K562 (cell line): ENCODE results near the gene LPIN3. TPM values are rescaled to one million over a fixed set of nuclear protein-coding genes. Genes with fewer than 3 reads are reported as not detected.

Experiments
- ATAC-seq: fragments of 200-7000 bp; cut with Tn5 transposase; 3 replicates; pipeline ENCODE4 v1.9.1; 2020; ENCODE audit warnings: moderate library complexity
- BruUV-seq: library from RNA; stranded (reverse); fragments of 400-500 nt; replicated peaks from 2 replicates; lab custom pipeline; 2021; lab: Mats Ljungman, UMichigan
- CTCF ChIA-PET: fragments of 300-600 bp; formaldehyde crosslinking; extraction: SDS; loops from one replicate; lab custom pipeline; 2021; ENCODE audit warnings: low intra/inter-chr PET ratio; lab: Yijun Ruan, JAX
- POLR2A ChIA-PET: fragments of 300-600, 350-650 bp; sonication (Branson Sonifier 250); formaldehyde crosslinking; extraction: SDS; loops from one replicate; lab custom pipeline; 2021; ENCODE audit warnings: antibody characterized with exemption, inconsistent platforms; lab: Yijun Ruan, JAX
- DNase-seq, 4 experiments: peaks; one replicate each; pipeline versions ENCODE4 v3.0.0 to v3.0.0-alpha.2; 2011 to 2018; ENCODE audit warnings: low spot score in 3 of 4, mixed read lengths in 3 of 4; ENCODE audit errors: extremely low read depth in 1 of 4
- FAIRE-seq: peaks from 2 replicates; lab custom pipeline; 2011; peaks lifted over from hg19 to GRCh38; lab: Jason Lieb, UNC
- H2AFZ ChIP-seq: 2 replicates; pipeline ENCODE4 v1.6.0; 2011; ENCODE audit warnings: low read depth, low read length, control low read depth, inconsistent platforms
- H3K27ac ChIP-seq: fragments of 200-600 bp; 3 replicates; pipeline ENCODE4 v1.8.0; 2011; ENCODE audit warnings: low read depth, mild to moderate bottlenecking, control low read depth, inconsistent platforms, low read length, moderate library complexity, mixed read lengths; ENCODE audit errors: extremely low read depth
- H3K27me3 ChIP-seq, 2 experiments: fragments of 300-600 bp in 1 of 2; 2 replicates in 1 of 2; 3 replicates in 1 of 2; pipeline versions ENCODE4 v1.6.0 to v1.8.0; 2011; ENCODE audit warnings: inconsistent platforms in 2 of 2, low read length in 2 of 2, mild to moderate bottlenecking in 1 of 2, mixed read lengths in 1 of 2, moderate library complexity in 1 of 2; ENCODE audit not compliant: control insufficient read depth in 2 of 2, insufficient read depth in 2 of 2
- H3K36me3 ChIP-seq: fragments of 300-600 bp; 3 replicates; pipeline ENCODE4 v1.8.0; 2011; ENCODE audit warnings: mild to moderate bottlenecking, low read length, inconsistent platforms; ENCODE audit not compliant: control insufficient read depth, insufficient read depth
- H3K4me1 ChIP-seq, 2 experiments: fragments of 200-600 bp in 1 of 2; replicated peaks in 1 of 2; 2 replicates in 1 of 2; 3 replicates in 1 of 2; pipeline versions ENCODE4 v1.5.1 to v1.8.0; 2011; ENCODE audit warnings: inconsistent platforms in 2 of 2, low read length in 2 of 2, mild to moderate bottlenecking in 1 of 2, mixed read lengths in 1 of 2, moderate library complexity in 1 of 2; ENCODE audit not compliant: control insufficient read depth in 2 of 2, insufficient read depth in 2 of 2
- H3K4me2 ChIP-seq: 2 replicates; pipeline ENCODE4 v1.6.1; 2011; ENCODE audit warnings: low read length, control low read depth, inconsistent platforms, mixed read lengths; ENCODE audit not compliant: insufficient read depth
- H3K4me3 ChIP-seq: fragments of 200-600 bp; sonication (generic), shearing (Covaris generic); 2 replicates; pipeline ENCODE4 v1.5.1; 2016; ENCODE audit warnings: control low read depth, inconsistent platforms
- H3K79me2 ChIP-seq: fragments of 200-600 bp; 3 replicates; pipeline ENCODE4 v1.8.0; 2011; ENCODE audit warnings: low read length, inconsistent platforms; ENCODE audit not compliant: control insufficient read depth, insufficient read depth
- H3K9ac ChIP-seq, 2 experiments: 2 replicates each; pipeline versions ENCODE4 v1.6.0 to v1.6.1; 2011; ENCODE audit warnings: low read depth in 2 of 2, low read length in 2 of 2, control low read depth in 1 of 2, inconsistent platforms in 1 of 2, mild to moderate bottlenecking in 1 of 2, mixed read lengths in 1 of 2; ENCODE audit not compliant: insufficient read depth in 1 of 2
- H3K9me1 ChIP-seq: one replicate; pipeline ENCODE4 v1.6.0; 2011; ENCODE audit warnings: inconsistent platforms, mild to moderate bottlenecking, low read length, moderate library complexity; ENCODE audit not compliant: control insufficient read depth, insufficient read depth
- H3K9me3 ChIP-seq: replicated peaks from 2 replicates; pipeline ENCODE4 v1.5.1; 2011; ENCODE audit warnings: low read depth, low read length, inconsistent platforms; ENCODE audit not compliant: control insufficient read depth, insufficient read depth
- H4K20me1 ChIP-seq: replicated peaks from 2 replicates; pipeline ENCODE4 v1.6.1; 2011; ENCODE audit warnings: low read length, inconsistent platforms, mixed read lengths; ENCODE audit not compliant: control insufficient read depth, insufficient read depth
- HMBOX1 ChIP-seq: sonication (generic); IDR thresholded peaks from 2 replicates; pipeline ENCODE4 v1.6.1; 2016
- TEAD4 ChIP-seq, 2 experiments: sonication (generic) in 1 of 2; formaldehyde crosslinking in 1 of 2; IDR thresholded peaks; 2 replicates each; pipeline versions ENCODE4 v1.6.1 to v1.8.0; 2012 to 2022; ENCODE audit warnings: borderline replicate concordance in 1 of 2, inconsistent platforms in 1 of 2, low read length in 1 of 2, mild to moderate bottlenecking in 1 of 2, missing genetic modification reagents in 1 of 2
- ZNF12 ChIP-seq: sonication (generic); formaldehyde crosslinking; IDR thresholded peaks from 2 replicates; pipeline ENCODE4 v1.4.0; 2020; ENCODE audit warnings: mild to moderate bottlenecking, missing genetic modification reagents
- WGBS: fragments of 100-300 bp; shearing (Covaris generic); methylation state at CpG from one replicate; pipeline ENCODE4 v1.1.6; 2016; ENCODE audit warnings: low coverage, mixed read lengths; ENCODE audit not compliant: insufficient coverage; ENCODE audit errors: missing lambda C conversion rate; 5-methylcytosine and 5-hydroxymethylcytosine counted together
- in situ Hi-C: fragments of 300-500 bp; cut with MboI; formaldehyde crosslinking; loops from 4 replicates; pipeline ENCODE4 v1.15.0; 2018; ENCODE audit warnings: inconsistent platforms, mixed read lengths
- intact Hi-C: fragments of 100-400 bp; cut with micrococcal nuclease; formaldehyde crosslinking; loops from 2 replicates; pipeline ENCODE4 v1.14.2; 2022
- polyA plus RNA-seq, 8 experiments: library from polyadenylated mRNA; depleted of rRNA in 4 of 8; stranded (reverse) in 5 of 8; unstranded in 3 of 8; fragments of >200 nt; fragmentation: Nextera tagmentation in 2 of 8; fragmentation: Illumina TruSeq in 1 of 8; extraction: Ambion mirVana in 2 of 8; extraction: Trizol in 1 of 8; gene quantifications; 2 replicates each; pipeline versions ENCODE4 v1.2.1 to v1.2.3, GENCODE V29; 2011 to 2014; ENCODE audit warnings: inconsistent platforms in 1 of 8, missing spikeins in 1 of 8
- total RNA-seq, 7 experiments: library from RNA; depleted of rRNA in 6 of 7; stranded (reverse); fragments of >200 nt in 6 of 7; fragmentation: Illumina TruSeq in 2 of 7; extraction: Trizol in 2 of 7; gene quantifications; 2 replicates each; pipeline versions ENCODE4 v1.2.1 to v1.2.3, GENCODE V29; 2011 to 2021; ENCODE audit warnings: low replicate concordance in 1 of 7

LPIN3 gene
- total and polyA plus RNA-seq, 9 of the 15 experiments (the other 6 are each of a cell fraction or from before 2014, with no cell fraction given) = 2.2 to 10.4 (median 5.9) TPM

GRCh38 chr20:41308290-41308711 lies 32.3 kb upstream of the LPIN3 start:
- Histone ChIP-seq H3K4me1 (peaks cover 7 to 27% of the 10 kb centered on the region in 2 experiments), H3K36me3 (peaks cover 5% of the 10 kb centered on the region; the same call in 1 of the 3 replicates), H3K27me3 (no peaks in the 10 kb centered on the region), H3K4me2 (peak overlapping the region; percentile 53), H3K9me1 (no peaks in the 10 kb centered on the region), H2AFZ (peak overlapping the region; percentile 58; the same call in 1 of the 2 replicates), H3K9ac (peak overlapping the region in 1 of 2 experiments; percentile 53; a peak in 1 of 4 replicates), H4K20me1 (no peaks in the 10 kb centered on the region), H3K27ac (peak overlapping the region; percentile 59; the same call in 2 of the 3 replicates), H3K79me2 (peaks cover 28% of the 10 kb centered on the region; the same call in 2 of the 3 replicates), H3K9me3 (no peaks in the 10 kb centered on the region), H3K4me3 (no peak overlapping the region)
- POLR2A ChIA-PET = interaction anchor here (0.6 to 0.9 kb wide), 3 partner anchors 14 to 45 kb away, joined by 3 read pairs; no protein-coding TSS in a partner anchor
- CTCF ChIA-PET = no interaction called here
- no TSS peak for BruUV-seq
- in situ Hi-C loops (no loop called here), intact Hi-C loops (no loop called here)
- TF ChIP-seq TEAD4 (IDR thresholded peaks at IDR 0.05; ENCODE audit: low read length) (peak; percentile 16; the same call in 1 of the 2 replicates), TEAD4 (CRISPR knock-in tag; IDR thresholded peaks at IDR 0.05; ENCODE audit: borderline replicate concordance) (no peak), ZNF12 (CRISPR knock-in tag) (no peak), HMBOX1 (peak; percentile 84)
- peak; percentile 34 for ATAC-seq
- WGBS = 11% methylated on average over 1 of the region's 1 CpG
- FAIRE-seq = peak; percentile 35
- DNase-seq = peak in 2 of 4 experiments; percentile 17 to 20
